ENCODE measurements around the gene LRRC66. TPM values are rescaled to one million over a fixed set of nuclear protein-coding genes. Genes with fewer than 3 reads are reported as not detected.

The LRRC66 gene
- total RNA-seq, 1 experiment from 2014 or later: 0.37 TPM

DNA sequence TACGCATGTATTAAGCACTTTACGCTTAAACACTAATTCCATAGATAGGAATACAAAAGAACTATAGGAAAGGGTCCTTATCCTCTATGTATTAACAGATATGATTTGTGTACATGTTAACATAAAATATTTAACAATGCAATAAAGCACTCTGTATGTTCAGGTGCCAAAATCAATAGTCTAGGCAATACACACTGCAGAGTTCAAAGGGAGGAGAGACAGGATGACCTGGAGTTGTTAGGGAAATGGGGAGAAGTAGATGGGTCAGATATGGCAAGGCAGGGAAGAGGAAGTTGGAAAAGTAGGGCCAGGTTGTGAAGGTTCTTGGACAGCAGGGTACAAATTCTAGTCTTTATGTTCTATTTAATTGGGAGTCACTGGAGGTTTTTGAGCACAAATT, 15.0 kb upstream of the LRRC66 start:
- no peak overlapping the region for H3K4me3 Mint-ChIP-seq (ENCODE audit: unreplicated experiment)
- intact Hi-C loops (cut with micrococcal nuclease): no loop called here
- no peaks in the 10 kb centered on the region for H3K9me3 Mint-ChIP-seq (ENCODE audit: unreplicated experiment)
- peaks cover 30% of the 10 kb centered on the region for H3K4me1 Mint-ChIP-seq (ENCODE audit: insufficient read depth, unreplicated experiment)
- no peaks in the 10 kb centered on the region for H3K27me3 Mint-ChIP-seq (ENCODE audit: insufficient read depth, unreplicated experiment)
- ChIA-PET POLR2A (interaction anchor here (1.0 kb wide), 1 partner anchor 17 kb away, joined by 3 read pairs; no protein-coding TSS in a partner anchor), CTCF (interaction anchor here (0.8 to 1.1 kb wide), 3 partner anchors 9 to 140 kb away, joined by 3 read pairs; no protein-coding TSS in a partner anchor)
- DNase-seq (ENCODE audit: unreplicated experiment): no peak
- no TSS peak for BruUV-seq (replicated peaks)
- TF ChIP-seq, protein P1, sequence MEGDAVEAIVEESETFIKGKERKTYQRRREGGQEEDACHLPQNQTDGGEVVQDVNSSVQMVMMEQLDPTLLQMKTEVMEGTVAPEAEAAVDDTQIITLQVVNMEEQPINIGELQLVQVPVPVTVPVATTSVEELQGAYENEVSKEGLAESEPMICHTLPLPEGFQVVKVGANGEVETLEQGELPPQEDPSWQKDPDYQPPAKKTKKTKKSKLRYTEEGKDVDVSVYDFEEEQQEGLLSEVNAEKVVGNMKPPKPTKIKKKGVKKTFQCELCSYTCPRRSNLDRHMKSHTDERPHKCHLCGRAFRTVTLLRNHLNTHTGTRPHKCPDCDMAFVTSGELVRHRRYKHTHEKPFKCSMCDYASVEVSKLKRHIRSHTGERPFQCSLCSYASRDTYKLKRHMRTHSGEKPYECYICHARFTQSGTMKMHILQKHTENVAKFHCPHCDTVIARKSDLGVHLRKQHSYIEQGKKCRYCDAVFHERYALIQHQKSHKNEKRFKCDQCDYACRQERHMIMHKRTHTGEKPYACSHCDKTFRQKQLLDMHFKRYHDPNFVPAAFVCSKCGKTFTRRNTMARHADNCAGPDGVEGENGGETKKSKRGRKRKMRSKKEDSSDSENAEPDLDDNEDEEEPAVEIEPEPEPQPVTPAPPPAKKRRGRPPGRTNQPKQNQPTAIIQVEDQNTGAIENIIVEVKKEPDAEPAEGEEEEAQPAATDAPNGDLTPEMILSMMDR (IDR thresholded peaks at IDR 0.05; ENCODE audit: unreplicated experiment): no peak
- no peak overlapping the region for H3K27ac Mint-ChIP-seq (ENCODE audit: low read depth, unreplicated experiment)
- peaks cover 14% of the 10 kb centered on the region for H3K36me3 Mint-ChIP-seq (ENCODE audit: insufficient read depth, unreplicated experiment)

DNA sequence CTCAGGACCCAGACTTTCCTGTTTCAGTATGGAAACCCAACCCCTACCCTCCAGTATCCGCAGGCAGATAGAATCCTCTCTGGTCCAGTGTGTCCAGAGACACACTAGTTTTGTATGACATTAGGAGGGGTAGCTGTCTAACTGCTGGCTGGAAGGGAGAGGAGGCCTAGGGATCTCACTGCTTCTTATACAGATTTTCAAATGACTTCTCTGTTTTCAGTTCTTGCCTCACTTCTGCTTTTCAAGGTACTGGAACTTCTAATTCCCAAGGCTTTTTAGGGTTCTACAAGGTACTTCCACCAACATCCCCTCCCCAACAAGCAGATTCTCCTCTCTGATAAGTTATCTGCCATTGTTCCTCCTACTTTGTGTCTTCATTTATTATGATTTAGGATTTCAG, 11.8 kb upstream of the LRRC66 start:
- no peak for DNase-seq (ENCODE audit: unreplicated experiment)
- no TSS peak for BruUV-seq (replicated peaks)
- H3K27me3 Mint-ChIP-seq (ENCODE audit: insufficient read depth, unreplicated experiment): no peaks in the 10 kb centered on the region
- POLR2A ChIA-PET: no interaction called here
- CTCF ChIA-PET: interaction anchor here (1.3 kb wide), 1 partner anchor 146 kb away, joined by 3 read pairs; no protein-coding TSS in a partner anchor
- intact Hi-C loops (cut with micrococcal nuclease): no loop called here
- H3K4me3 Mint-ChIP-seq (ENCODE audit: unreplicated experiment): no peak overlapping the region
- H3K4me1 Mint-ChIP-seq (ENCODE audit: insufficient read depth, unreplicated experiment): peaks cover 32% of the 10 kb centered on the region
- H3K36me3 Mint-ChIP-seq (ENCODE audit: insufficient read depth, unreplicated experiment): peaks cover 27% of the 10 kb centered on the region
- H3K27ac Mint-ChIP-seq (ENCODE audit: low read depth, unreplicated experiment): no peak overlapping the region
- TF ChIP-seq, protein P1 (IDR thresholded peaks at IDR 0.05; ENCODE audit: unreplicated experiment): no peak
- no peaks in the 10 kb centered on the region for H3K9me3 Mint-ChIP-seq (ENCODE audit: unreplicated experiment)

DNA sequence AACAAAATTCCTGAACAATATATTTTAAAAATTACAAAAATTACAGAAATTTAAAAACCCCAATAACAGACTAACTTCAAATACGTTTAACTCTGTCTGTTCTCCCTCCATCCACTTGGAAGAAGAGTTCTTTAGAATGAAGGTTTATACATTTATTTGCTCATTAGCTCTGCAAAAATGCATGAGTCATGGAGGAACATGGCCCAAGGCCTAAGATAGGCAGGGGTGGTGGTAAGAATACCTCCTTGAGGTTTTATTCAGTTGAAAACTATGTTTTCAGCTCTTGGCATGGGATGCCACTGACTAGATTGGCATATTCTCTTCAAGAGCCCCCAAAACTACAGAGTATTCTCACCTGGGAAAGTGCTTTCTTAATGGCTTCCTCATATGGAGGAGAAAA, 8.8 kb upstream of the LRRC66 start:
- peaks cover 28% of the 10 kb centered on the region for H3K36me3 Mint-ChIP-seq (ENCODE audit: insufficient read depth, unreplicated experiment)
- DNase-seq (ENCODE audit: unreplicated experiment): peak; percentile 74

DNA sequence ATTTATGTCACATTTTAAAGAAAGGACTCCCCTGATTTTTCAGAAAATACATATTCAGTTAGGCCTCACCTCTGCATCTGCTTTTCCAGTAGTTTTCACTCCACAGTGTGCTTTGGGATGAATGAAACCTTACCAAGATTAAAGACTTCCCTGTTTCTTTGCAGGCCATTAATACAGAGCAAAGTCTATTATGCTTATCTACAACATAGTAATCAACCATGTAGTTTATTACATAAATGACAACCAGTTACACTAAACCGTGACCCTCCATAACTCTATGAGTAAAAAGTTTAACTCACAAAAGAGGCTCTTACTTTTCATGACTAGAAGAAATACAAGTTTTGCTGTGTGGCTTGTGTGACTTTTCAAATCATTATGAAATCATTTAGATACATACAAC, 2.3 kb downstream of the LRRC66 start:
- CTCF ChIA-PET: no interaction called here
- H3K4me3 Mint-ChIP-seq (ENCODE audit: unreplicated experiment): no peak overlapping the region
- BruUV-seq (replicated peaks): no TSS peak
- intact Hi-C loops (cut with micrococcal nuclease): no loop called here
- H3K9me3 Mint-ChIP-seq (ENCODE audit: unreplicated experiment): no peaks in the 10 kb centered on the region
- H3K27ac Mint-ChIP-seq (ENCODE audit: low read depth, unreplicated experiment): no peak overlapping the region
- DNase-seq (ENCODE audit: unreplicated experiment): no peak
- peaks cover 8% of the 10 kb centered on the region for H3K4me1 Mint-ChIP-seq (ENCODE audit: insufficient read depth, unreplicated experiment)
- H3K36me3 Mint-ChIP-seq (ENCODE audit: insufficient read depth, unreplicated experiment): peaks cover 7% of the 10 kb centered on the region
- no peaks in the 10 kb centered on the region for H3K27me3 Mint-ChIP-seq (ENCODE audit: insufficient read depth, unreplicated experiment)
- POLR2A ChIA-PET: no interaction called here
- TF ChIP-seq, protein P1 (IDR thresholded peaks at IDR 0.05; ENCODE audit: unreplicated experiment): no peak

More for the DNA sequence above, 8.8 kb upstream of the LRRC66 start:
- POLR2A ChIA-PET: interaction anchor here (0.6 to 2.0 kb wide), 4 partner anchors 9 to 238 kb away, joined by 3 to 10 read pairs (median 4); partner anchors contain the start of genes SGCB and SPATA18
- peak overlapping the region; percentile 22 for H3K27ac Mint-ChIP-seq (ENCODE audit: low read depth, unreplicated experiment)
- H3K4me1 Mint-ChIP-seq (ENCODE audit: insufficient read depth, unreplicated experiment): peaks cover 14% of the 10 kb centered on the region
- TF ChIP-seq, protein P1 (IDR thresholded peaks at IDR 0.05; ENCODE audit: unreplicated experiment): no peak
- H3K9me3 Mint-ChIP-seq (ENCODE audit: unreplicated experiment): no peaks in the 10 kb centered on the region
- H3K27me3 Mint-ChIP-seq (ENCODE audit: insufficient read depth, unreplicated experiment): no peaks in the 10 kb centered on the region
- intact Hi-C loops (cut with micrococcal nuclease): no loop called here
- CTCF ChIA-PET: interaction anchor here (2.2 kb wide), 1 partner anchor 133 kb away, joined by 19 read pairs; no protein-coding TSS in a partner anchor
- BruUV-seq (replicated peaks): no TSS peak
- H3K4me3 Mint-ChIP-seq (ENCODE audit: unreplicated experiment): no peak overlapping the region
